Adrenal gland (tissue), 12 donors: ENCODE measurements around the gene HECW1. TPM values are rescaled to one million over a fixed set of nuclear protein-coding genes. Genes with fewer than 3 reads are reported as not detected.

Source experiments
- DNase-seq, 7 donors: peaks; one replicate each; pipeline ENCODE4 v3.0.0-alpha.2; 2019 to 2020
- H3K27ac ChIP-seq, 5 donors: fragments of 200-600 bp; sonication (generic) in 4 of 5; 1 replicate in 3 of 5; 2 replicates in 2 of 5; pipeline versions ENCODE4 v1.5.1 to v1.8.0; 2016 to 2020; ENCODE audit warnings: mild to moderate bottlenecking in 1 of 5
- H3K27me3 ChIP-seq: fragments of 200-600 bp; 2 replicates; pipeline ENCODE4 v1.8.0; 2021
- H3K36me3 ChIP-seq, 2 donors: fragments of 200-600 bp; replicated peaks in 1 of 2; 1 replicate in 1 of 2; 2 replicates in 1 of 2; pipeline versions ENCODE4 v1.5.1 to v1.8.0; 2018 to 2022
- H3K4me1 ChIP-seq, 2 donors: fragments of 200-600 bp; replicated peaks in 1 of 2; 1 replicate in 1 of 2; 2 replicates in 1 of 2; pipeline versions ENCODE4 v1.5.1 to v1.8.0; 2018 to 2021
- H3K4me3 ChIP-seq, 4 donors: fragments of 200-600 bp; sonication (generic) in 3 of 4; one replicate each; pipeline ENCODE4 v1.5.1; 2016 to 2018
- H3K9me3 ChIP-seq, 3 donors: fragments of 200-600 bp; sonication (generic) in 1 of 3; replicated peaks in 1 of 3; 1 replicate in 2 of 3; 2 replicates in 1 of 3; pipeline versions ENCODE4 v1.5.1 to v1.8.0; 2016 to 2021
- POLR2A ChIP-seq, 2 donors: fragments of 450-650 bp; IDR thresholded peaks; one replicate each; pipeline ENCODE4 v1.6.1; 2017; ENCODE audit warnings: antibody characterized with exemption in 2 of 2, mild to moderate bottlenecking in 2 of 2, moderate library complexity in 1 of 2
- WGBS, 4 donors: extraction: QIAGEN DNeasy Blood & Tissue Kit in 2 of 4; methylation state at CpG; one replicate each; pipeline versions ENCODE4 v1.1.5 to v1.1.7; 2013 to 2017; 5-methylcytosine and 5-hydroxymethylcytosine counted together
- intact Hi-C, 2 donors: fragments of 100-400 bp; cut with DNase I; formaldehyde crosslinking; loops; one replicate each; pipeline versions ENCODE4 v1.14.1 to v1.15.0; 2022 to 2023
- polyA plus RNA-seq, 3 donors: library from polyadenylated mRNA; stranded (reverse); fragments of 200-250 nt in 2 of 3; fragments of 350-450 nt in 1 of 3; fragmentation: Illumina TruSeq in 1 of 3; extraction: RNeasy Lipid Tissue Mini Kit (QIAGEN cat#74804) in 1 of 3; gene quantifications; one replicate each; pipeline ENCODE4 v1.2.3, GENCODE V29; 2013 to 2014
- total RNA-seq, 9 donors: library from RNA; depleted of rRNA in 4 of 9; stranded (reverse); fragments of >200 nt in 4 of 9; fragments of 120-200 nt in 1 of 9; fragmentation: NEBNext Ultra II Directional in 1 of 9; extraction: Animal tissue kit (Norgen Biotek cat#: 25700) in 1 of 9; gene quantifications; one replicate each; pipeline versions ENCODE4 v1.1.0 to v1.2.4, GENCODE V29; 2013 to 2023
- TF ChIP-seq, protein P1 (sequence below), 6 experiments: fragments of 450-650 bp in 4 of 6; fragments of 200-600 bp in 2 of 6; sonication (generic) in 1 of 6; IDR thresholded peaks; 1 replicate in 5 of 6; 2 replicates in 1 of 6; pipeline versions ENCODE4 v1.5.1 to v1.8.0; 2016 to 2021; ENCODE audit warnings: antibody characterized with exemption in 6 of 6, mild to moderate bottlenecking in 2 of 6, moderate library complexity in 1 of 6
- donor health status: healthy with polysubstance abuse.
- donor health status: Bipolar disorder and iron deficiency.
- donor health status: DM: yes; HTN: yes; CAD: no.
- donor health status: DM: no; HTN: no; CAD: no.
- donor health status: DM: no; HTN: no; CAD: no.
- donor health status: DM: yes; HTN: yes; CAD: no.

Gene HECW1
- total and polyA plus RNA-seq, 12 donors: under 0.01 to 3.2 (median 0.06) TPM; not detected in 4

DNA sequence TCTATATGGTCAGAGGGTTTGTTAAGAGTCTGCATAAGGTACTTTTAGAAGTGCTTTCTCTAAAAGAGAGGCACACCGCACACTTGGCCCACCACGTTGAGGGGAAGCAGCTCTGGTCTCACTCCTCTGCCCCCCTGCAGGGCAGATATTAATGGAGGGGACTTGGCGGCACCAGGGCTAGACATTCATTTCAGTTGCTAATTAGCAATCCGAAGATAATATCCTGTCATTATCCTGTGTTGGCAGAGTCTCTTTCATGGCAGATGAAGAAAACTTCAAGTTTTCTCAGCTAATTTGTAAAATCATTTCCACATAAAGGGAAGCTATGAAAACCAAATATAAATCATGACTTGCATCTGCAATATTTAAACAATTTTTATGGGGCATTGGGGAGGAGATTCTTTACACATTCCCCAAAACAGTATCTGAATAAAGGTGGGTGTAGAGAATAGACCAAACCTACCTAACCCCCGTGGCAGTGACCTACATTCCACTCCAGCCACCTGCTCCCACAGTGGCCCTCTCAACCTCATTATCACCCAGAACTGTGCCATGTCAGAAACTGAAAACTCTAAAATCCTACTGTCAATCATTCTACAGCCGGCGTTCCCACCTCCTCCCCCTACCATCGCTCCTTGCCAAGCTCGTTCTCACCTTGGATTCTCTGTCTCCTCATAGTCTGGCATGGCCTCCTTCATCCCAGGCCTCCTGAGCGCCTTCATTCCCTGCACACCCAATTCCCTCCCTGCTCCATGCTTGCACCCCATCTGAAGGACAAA, 416.3 kb downstream of the HECW1 start:
- H3K27me3 ChIP-seq: no peaks in the 10 kb centered on the region
- whole genome bisulfite sequencing, 4 donors: 88 to 90% (median 89%) methylated on average over 10 of the region's 10 CpGs
- H3K4me3 ChIP-seq: no peak overlapping the region
- no peaks in the 10 kb centered on the region for H3K36me3 ChIP-seq
- intact Hi-C loops: no loop called here
- H3K27ac ChIP-seq: no peak overlapping the region
- no peak for TF ChIP-seq POLR2A (IDR thresholded peaks at IDR 0.05)
- TF ChIP-seq, protein P1, sequence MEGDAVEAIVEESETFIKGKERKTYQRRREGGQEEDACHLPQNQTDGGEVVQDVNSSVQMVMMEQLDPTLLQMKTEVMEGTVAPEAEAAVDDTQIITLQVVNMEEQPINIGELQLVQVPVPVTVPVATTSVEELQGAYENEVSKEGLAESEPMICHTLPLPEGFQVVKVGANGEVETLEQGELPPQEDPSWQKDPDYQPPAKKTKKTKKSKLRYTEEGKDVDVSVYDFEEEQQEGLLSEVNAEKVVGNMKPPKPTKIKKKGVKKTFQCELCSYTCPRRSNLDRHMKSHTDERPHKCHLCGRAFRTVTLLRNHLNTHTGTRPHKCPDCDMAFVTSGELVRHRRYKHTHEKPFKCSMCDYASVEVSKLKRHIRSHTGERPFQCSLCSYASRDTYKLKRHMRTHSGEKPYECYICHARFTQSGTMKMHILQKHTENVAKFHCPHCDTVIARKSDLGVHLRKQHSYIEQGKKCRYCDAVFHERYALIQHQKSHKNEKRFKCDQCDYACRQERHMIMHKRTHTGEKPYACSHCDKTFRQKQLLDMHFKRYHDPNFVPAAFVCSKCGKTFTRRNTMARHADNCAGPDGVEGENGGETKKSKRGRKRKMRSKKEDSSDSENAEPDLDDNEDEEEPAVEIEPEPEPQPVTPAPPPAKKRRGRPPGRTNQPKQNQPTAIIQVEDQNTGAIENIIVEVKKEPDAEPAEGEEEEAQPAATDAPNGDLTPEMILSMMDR (IDR thresholded peaks at IDR 0.05): no peak
- H3K4me1 ChIP-seq: no peaks in the 10 kb centered on the region
- DNase-seq: no peak
- H3K9me3 ChIP-seq: no peaks in the 10 kb centered on the region

DNA sequence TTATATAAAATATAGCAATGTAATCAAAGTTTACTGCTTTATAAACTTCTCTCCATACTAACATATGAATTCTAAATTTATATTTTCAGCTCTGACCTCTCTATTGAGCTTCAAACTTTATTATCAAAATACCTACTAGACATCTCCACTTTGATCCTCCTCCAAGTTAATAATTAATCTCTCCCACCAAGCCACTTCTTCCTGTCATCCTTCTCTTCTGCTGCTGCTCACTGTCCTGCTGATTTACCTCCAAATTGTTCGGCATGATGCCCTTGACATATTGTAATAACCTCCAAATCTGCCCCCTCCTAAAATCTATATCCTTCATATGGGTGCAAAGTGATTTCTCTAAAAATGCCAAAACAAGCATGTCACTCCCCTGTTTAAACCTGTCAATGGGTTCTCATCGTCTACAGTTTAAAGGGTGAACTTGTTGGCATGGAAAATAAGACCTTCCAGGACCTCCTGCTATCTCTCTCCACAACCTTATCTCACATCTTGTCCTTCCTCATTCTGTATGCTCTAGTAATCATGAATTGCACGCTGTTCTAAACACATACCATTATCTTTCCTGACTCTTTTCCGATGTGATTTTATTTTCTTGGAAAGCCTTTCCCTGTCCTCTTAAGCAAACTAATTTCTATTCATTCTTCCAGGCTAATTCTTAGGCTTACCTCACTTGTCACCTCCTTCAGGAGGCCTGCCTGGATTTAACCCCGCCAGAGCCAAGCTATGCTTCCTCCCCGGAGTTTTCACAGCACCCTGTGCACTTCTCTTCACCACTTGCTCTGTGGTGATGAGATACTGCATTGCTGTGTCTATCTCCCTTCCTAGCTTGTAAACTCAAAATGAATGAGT, 418.3 kb downstream of the HECW1 start:
- no peaks in the 10 kb centered on the region for H3K36me3 ChIP-seq
- TF ChIP-seq POLR2A (IDR thresholded peaks at IDR 0.05): no peak
- TF ChIP-seq, protein P1 (IDR thresholded peaks at IDR 0.05): no peak
- no peak overlapping the region for H3K27ac ChIP-seq
- H3K9me3 ChIP-seq: no peaks in the 10 kb centered on the region
- H3K27me3 ChIP-seq: no peaks in the 10 kb centered on the region
- H3K4me3 ChIP-seq: no peak overlapping the region
- no peak for DNase-seq
- H3K4me1 ChIP-seq: no peaks in the 10 kb centered on the region
- intact Hi-C loops: no loop called here
- 48 to 56% (median 52%) methylated on average over 6 of the region's 6 CpGs for WGBS, 4 donors

DNA sequence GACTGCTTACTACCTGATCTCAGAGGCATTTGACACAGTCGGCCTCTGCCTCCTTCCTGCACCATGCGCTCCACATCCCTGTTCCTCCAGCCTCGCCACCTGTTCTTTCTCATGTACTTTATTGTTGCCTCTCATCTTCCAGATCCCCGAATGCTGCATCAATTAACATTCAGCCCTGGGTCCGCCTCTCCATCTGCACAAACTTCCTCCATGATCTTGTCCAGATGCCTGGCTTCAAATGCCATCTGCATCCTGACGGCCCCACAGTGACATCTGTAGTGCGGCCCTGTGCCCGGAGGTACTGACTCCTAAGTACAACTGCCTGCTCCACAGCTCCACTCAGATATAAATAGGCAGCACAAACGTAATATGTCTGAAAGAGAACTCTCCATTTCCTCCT, 419.3 kb downstream of the HECW1 start:
- H3K36me3 ChIP-seq: no peaks in the 10 kb centered on the region
- intact Hi-C loops: no loop called here

More for the DNA sequence above, 419.3 kb downstream of the HECW1 start:
- H3K9me3 ChIP-seq: no peaks in the 10 kb centered on the region
- H3K27me3 ChIP-seq: no peaks in the 10 kb centered on the region
- no peaks in the 10 kb centered on the region for H3K4me1 ChIP-seq
- no peak for TF ChIP-seq POLR2A (IDR thresholded peaks at IDR 0.05)
- TF ChIP-seq, protein P1 (IDR thresholded peaks at IDR 0.05): no peak
- peak in 3 of 7 donors; percentile 22 to 91 (median 25) for DNase-seq
- 77 to 80% (median 78%) methylated on average over 9 of the region's 9 CpGs for WGBS, 4 donors
- H3K4me3 ChIP-seq: no peak overlapping the region
- no peak overlapping the region for H3K27ac ChIP-seq
